IPS DF 6.9 (cell line): ENCODE results near the gene BMF.

Experiments used
- DNase-seq: peaks from one replicate; pipeline ENCODE4 v3.0.0-alpha.2; 2013; ENCODE audit warnings: low read depth, low spot score
- H3K27ac ChIP-seq: one replicate; pipeline ENCODE4 v1.5.1; 2013; ENCODE audit warnings: low read length, control low read depth
- H3K27me3 ChIP-seq: 2 replicates; pipeline ENCODE4 v1.6.1; 2013; ENCODE audit warnings: mild to moderate bottlenecking, low read length; ENCODE audit not compliant: control insufficient read depth, insufficient read depth
- H3K36me3 ChIP-seq: 2 replicates; pipeline ENCODE4 v1.6.1; 2013; ENCODE audit warnings: low read length; ENCODE audit not compliant: control insufficient read depth, insufficient read depth
- H3K4me1 ChIP-seq: 2 replicates; pipeline ENCODE4 v1.6.1; 2013; ENCODE audit warnings: low read length; ENCODE audit not compliant: control insufficient read depth, insufficient read depth
- H3K4me3 ChIP-seq: 2 replicates; pipeline ENCODE4 v1.5.1; 2013; ENCODE audit warnings: mild to moderate bottlenecking, low read length
- H3K9me3 ChIP-seq: 2 replicates; pipeline ENCODE4 v1.6.1; 2013; ENCODE audit warnings: low read length, inconsistent platforms; ENCODE audit not compliant: control insufficient read depth, insufficient read depth
- WGBS: extraction: QIAGEN DNeasy Blood & Tissue Kit; methylation state at CpG from one replicate; pipeline ENCODE4 v1.1.7; 2013; ENCODE audit warnings: mixed read lengths, missing lambda C conversion rate; ENCODE audit not compliant: insufficient read length, insufficient coverage; 5-methylcytosine and 5-hydroxymethylcytosine counted together

BMF gene

DNA sequence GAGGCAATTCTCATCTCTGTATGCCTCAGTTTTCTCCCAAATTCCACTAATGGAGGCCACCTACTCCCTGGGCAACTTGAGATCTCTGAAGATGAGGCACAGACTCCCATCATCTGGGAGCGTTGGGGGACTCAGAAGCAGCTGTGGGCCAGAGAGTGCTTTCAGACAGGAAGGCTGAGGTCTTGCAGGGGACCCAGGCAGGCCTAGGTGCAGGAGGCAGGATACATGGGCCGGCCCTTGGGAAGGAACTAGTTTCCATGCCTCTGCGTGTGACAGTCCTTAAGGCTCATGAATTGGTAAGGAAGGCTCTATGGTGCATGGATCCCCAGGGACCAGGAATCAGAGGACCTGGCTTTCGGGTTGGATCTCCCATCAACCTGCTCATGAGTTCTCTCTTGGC lies 14.5 kb downstream of the BMF start:
- no peak overlapping the region for H3K4me3 ChIP-seq
- peaks cover 29% of the 10 kb centered on the region for H3K4me1 ChIP-seq
- no peaks in the 10 kb centered on the region for H3K27me3 ChIP-seq
- DNase-seq: no peak
- no peaks in the 10 kb centered on the region for H3K9me3 ChIP-seq
- no peak overlapping the region for H3K27ac ChIP-seq
- no CpG with 5 or more reads among the region's 4 CpGs for WGBS
- no peaks in the 10 kb centered on the region; the same call in 1 of the 2 replicates for H3K36me3 ChIP-seq

DNA sequence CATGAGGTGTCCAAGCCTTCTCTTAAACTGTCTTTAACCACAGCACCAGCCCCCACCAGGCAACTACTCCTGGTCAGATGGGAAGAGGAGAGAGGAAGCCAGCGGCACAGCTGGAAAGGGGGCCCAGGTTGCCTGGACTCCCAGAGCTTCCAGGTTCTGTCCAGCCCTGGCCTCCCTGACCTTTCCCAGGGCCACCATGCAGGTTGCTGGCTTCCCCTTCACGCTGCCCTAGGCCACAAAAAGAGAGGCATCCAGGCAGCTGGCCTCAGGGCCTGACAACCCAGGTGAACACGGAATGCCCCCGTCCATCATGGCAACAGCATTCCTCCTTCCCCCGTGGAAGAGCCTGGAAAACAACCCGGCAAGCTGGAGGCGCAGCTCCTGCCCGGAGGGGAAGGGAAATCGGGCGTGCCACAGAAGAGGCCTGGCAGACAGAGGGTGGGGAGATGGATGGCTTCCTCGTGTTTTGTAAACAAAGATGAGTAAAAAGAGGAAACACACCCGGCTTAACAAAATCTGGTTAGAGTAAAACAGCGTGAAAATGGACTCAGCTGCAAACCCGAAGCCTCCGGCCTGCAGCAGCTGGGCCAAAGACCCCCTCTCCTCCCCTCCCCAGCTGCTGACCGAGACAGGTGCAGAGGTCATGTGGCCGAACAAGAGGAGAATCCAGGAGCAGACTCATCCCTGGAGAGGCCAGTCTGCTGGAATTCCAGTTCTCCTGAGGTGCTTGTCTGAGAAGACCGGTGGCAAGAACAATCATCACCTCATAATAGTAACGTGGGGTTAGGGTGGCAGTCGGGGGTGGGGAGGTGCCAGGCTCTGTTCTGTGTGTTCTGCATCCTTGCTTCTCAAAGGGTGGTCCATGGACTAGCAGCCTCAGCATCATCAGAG lies 15.5 kb downstream of the BMF start:
- H3K27ac ChIP-seq: no peak overlapping the region
- no peak overlapping the region for H3K4me3 ChIP-seq
- DNase-seq: no peak
- no peaks in the 10 kb centered on the region for H3K27me3 ChIP-seq
- no peaks in the 10 kb centered on the region for H3K9me3 ChIP-seq
- H3K36me3 ChIP-seq: no peaks in the 10 kb centered on the region; the same call in 1 of the 2 replicates
- peaks cover 31% of the 10 kb centered on the region for H3K4me1 ChIP-seq
- whole genome bisulfite sequencing: no CpG with 5 or more reads among the region's 20 CpGs

DNA sequence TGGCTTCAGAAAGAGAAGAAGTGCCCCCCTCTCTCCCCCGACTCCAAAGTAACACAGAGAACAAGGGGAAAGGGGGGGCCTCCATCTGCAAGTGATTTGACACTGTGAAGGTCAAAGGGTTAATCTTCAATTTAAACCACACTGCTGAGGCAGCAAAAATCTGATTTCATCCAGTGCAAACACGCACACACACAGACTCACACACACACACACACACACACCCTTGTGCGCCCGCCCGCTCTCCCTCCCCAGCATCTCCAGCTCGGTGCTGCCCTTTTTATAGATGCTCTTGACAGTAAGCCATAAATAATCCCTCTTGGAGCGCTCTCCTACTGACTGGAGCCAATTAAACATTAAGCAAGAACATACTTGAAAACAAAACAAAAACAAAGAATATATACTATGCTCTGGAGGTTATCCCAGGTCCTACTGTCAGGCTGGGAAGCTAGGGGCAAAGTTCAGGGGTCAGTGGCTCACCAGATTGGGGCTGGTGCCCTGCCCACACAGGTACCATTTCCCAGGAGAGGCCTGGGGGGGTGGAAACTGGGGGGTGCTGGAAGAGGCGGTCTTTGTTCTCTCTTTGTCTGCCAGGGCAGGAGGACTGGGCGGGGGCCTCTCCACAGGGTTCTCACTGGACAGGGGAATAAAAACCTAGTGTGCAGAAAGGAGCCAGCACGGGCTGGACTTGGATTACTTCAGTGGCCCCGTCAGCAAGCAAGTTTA lies 16.3 kb downstream of the BMF start:
- no peak for DNase-seq
- Histone ChIP-seq H3K4me3 (no peak overlapping the region), H3K9me3 (no peaks in the 10 kb centered on the region), H3K4me1 (peaks cover 31% of the 10 kb centered on the region), H3K27ac (no peak overlapping the region), H3K27me3 (no peaks in the 10 kb centered on the region), H3K36me3 (no peaks in the 10 kb centered on the region; the same call in 1 of the 2 replicates)
- no CpG with 5 or more reads among the region's 11 CpGs for WGBS

DNA sequence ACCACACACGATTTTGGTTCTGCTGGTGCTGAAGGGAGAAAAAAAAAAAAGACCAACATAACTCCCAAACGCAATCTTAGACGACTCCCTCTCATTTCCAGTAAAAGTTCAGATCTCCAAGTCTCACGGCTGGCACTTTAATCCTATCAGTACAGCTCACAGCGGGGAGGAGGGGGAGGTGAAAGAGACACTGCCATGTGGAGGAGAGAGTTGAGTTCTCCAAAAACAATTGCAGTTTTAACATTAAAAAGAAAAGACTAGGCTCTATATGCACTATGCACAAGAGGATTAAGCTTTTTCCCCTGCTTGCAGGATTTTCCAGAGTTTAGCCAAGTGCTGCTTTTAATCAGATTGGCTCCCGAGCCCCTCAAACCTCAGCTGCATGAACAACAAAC lies 16.8 kb downstream of the BMF start:
- no peaks in the 10 kb centered on the region; the same call in 1 of the 2 replicates for H3K36me3 ChIP-seq
- no peaks in the 10 kb centered on the region for H3K9me3 ChIP-seq
- peaks cover 32% of the 10 kb centered on the region for H3K4me1 ChIP-seq
- no CpG with 5 or more reads among the region's 6 CpGs for WGBS
- no peaks in the 10 kb centered on the region for H3K27me3 ChIP-seq
- no peak overlapping the region for H3K4me3 ChIP-seq
- no peak overlapping the region for H3K27ac ChIP-seq
- DNase-seq: no peak

DNA sequence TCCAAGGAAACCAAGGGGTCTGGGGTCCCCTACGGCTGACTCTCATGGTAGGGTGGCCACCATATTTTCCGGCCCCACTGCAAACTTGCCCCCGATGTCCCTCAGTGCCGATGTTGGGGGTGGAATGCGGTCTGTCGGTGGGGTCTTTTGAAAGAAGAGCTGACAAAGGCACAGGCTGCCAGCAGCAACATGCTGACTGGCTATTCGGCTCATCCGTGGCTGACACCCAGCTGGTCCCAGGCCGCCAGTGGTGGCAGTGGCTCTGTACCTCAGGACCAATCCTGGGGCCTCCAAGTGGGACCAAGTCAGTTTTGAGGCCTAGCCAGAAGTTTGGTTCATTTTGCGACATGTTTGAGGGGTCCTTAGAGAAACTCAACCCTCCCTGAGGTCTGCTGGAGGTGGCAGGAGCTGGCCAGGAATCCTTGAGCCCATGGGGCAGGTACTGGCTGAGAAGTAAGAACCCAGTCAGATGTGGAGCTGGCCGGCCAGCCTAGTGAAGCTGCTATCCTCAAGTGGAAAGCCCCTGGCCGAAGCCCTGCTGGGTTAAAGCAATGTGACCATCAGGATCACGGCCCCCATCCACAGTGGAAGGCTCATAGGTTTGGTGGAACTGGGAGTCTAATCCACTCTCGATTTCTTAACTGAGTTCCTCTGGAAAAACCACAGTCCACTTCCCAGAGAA lies 17.8 kb downstream of the BMF start:
- H3K27ac ChIP-seq: no peak overlapping the region
- peaks cover 32% of the 10 kb centered on the region for H3K4me1 ChIP-seq
- no peaks in the 10 kb centered on the region for H3K9me3 ChIP-seq
- no peaks in the 10 kb centered on the region; the same call in 1 of the 2 replicates for H3K36me3 ChIP-seq
- DNase-seq: no peak
- H3K27me3 ChIP-seq: no peaks in the 10 kb centered on the region
- WGBS: no CpG with 5 or more reads among the region's 14 CpGs
- H3K4me3 ChIP-seq: no peak overlapping the region

DNA sequence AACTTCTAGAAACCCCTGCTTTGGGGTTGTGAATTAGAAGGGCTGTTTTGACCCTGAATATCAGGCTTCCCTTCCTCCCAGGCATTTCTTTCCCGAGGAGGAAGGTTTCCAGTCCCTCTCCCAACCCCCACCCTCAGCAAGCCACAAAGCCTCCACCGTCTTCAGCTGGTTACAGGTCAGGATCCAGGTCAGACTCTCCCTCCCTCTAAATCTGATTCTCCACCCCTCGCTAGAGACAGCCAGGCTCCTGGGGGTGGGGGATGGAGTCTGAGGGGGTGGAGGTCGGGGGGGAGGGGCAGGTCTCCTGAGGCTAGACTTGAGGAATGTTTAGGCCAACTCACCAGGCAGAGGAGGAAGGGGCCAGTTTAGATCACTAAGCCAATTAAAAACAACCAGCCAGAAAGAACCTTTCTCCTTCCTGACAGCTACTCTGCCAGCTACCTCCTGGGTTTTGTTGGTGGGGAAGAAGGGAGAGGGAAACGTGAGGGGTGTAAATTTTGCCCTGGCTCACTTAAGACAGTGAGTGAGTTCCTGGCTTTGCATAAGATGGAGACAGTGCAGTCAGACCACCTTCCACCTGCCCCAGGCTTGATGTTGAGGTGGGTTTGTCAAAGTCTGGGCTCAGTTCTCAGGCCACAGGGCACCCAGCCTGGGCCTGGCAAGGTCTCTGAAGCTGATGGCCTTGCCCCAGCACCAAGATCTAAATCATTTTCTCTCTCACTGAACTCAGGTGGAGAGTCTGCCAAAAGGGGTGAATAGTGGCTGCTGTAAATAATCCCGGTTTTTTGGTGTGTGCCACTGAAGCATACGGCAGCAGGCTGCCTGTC lies 19.5 kb downstream of the BMF start:
- DNase-seq: no peak
- H3K27me3 ChIP-seq: no peaks in the 10 kb centered on the region
- H3K27ac ChIP-seq: no peak overlapping the region
- no peaks in the 10 kb centered on the region; the same call in 1 of the 2 replicates for H3K36me3 ChIP-seq
- no CpG with 5 or more reads among the region's 7 CpGs for WGBS
- H3K4me1 ChIP-seq: peaks cover 32% of the 10 kb centered on the region
- H3K9me3 ChIP-seq: no peaks in the 10 kb centered on the region
- no peak overlapping the region for H3K4me3 ChIP-seq

DNA sequence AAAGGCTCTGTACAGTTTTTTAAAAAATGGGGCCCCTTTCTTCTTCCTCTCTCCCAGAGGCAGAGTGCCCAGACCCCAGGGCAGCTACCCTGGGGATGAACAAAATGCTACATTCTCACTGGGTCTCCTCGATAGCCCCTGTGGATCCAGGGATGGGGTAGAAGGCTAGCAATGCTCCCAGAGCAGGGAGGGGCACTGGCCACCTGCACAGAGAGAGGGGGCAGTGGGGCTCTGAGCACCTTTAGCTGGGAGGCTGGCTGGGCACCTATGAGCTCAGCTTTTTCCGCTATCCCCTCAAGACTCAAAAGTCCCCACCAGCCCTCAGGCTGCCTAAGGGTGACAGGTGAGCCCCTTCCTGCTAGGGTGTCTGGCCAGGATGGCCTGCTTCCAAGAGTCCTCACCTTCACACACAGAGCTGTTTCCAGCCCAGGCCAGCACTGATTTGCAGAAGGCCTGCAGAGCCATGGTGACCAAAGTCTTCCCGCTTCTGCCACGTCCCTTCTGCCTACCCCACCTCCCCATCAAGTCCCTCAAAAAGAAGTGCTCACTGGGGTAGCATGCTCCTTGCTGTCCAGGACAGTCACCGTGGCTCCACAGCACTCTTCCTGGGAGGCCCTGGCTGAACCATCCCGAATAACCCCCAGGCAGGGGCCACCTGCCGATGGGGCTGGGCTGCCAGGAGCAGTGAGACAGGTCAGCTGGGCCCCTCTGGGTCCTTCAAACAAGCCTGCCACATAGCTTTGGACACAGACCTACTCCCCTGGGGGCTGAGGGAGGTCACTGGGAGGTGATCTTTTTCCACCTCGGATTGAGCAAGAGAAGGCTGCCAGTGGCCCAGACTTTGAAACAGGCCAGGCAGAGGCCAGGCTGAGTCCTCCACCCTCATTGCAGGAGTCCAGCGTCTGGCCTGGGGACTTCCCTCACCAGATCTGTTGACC lies 20.4 kb downstream of the BMF start:
- peaks cover 30% of the 10 kb centered on the region for H3K4me1 ChIP-seq
- H3K36me3 ChIP-seq: no peaks in the 10 kb centered on the region; the same call in 1 of the 2 replicates
- no peak overlapping the region for H3K4me3 ChIP-seq
- no peaks in the 10 kb centered on the region for H3K27me3 ChIP-seq
- DNase-seq: no peak
- H3K27ac ChIP-seq: no peak overlapping the region
- H3K9me3 ChIP-seq: no peaks in the 10 kb centered on the region
- WGBS: no CpG with 5 or more reads among the region's 9 CpGs

DNA sequence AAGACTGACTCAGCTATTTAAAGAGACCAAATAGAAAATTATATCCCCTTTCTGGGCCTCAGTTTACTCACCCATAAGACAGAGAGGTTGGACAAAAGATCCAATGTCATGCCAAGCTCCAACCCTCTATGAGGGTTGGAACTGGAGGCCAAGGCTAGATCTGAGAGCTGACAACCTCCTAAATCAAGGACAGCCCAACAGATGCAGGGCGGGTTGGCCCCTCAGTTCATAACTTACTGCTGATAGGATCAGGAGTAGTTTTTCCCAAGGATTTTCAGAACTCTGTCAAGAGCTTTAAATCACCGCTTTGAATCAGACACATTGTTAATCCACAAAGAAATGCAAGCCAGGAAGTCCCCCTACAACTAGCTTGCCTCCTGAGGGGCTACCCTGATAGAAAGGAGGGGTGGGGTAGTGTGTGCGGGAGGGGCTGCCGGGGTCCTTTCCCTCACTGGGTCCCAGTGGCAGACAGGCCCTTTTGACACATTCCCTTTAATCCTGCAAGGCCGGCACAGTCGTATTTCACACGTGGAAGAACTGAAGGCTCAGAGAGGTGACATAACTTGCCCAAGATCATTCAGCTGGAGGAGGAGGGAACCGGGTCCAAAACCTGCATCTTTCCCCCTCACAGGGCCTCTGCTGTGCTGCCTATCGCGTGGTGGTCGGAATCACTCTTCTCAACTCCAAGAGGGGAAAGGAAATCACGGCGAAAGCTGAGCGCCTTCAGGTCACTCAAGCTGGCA lies 21.4 kb downstream of the BMF start:
- Histone ChIP-seq H3K4me1 (peaks cover 23% of the 10 kb centered on the region), H3K4me3 (no peak overlapping the region), H3K27me3 (no peaks in the 10 kb centered on the region), H3K36me3 (no peaks in the 10 kb centered on the region; the same call in 1 of the 2 replicates), H3K27ac (no peak overlapping the region), H3K9me3 (no peaks in the 10 kb centered on the region)
- no CpG with 5 or more reads among the region's 14 CpGs for WGBS
- no peak for DNase-seq

DNA sequence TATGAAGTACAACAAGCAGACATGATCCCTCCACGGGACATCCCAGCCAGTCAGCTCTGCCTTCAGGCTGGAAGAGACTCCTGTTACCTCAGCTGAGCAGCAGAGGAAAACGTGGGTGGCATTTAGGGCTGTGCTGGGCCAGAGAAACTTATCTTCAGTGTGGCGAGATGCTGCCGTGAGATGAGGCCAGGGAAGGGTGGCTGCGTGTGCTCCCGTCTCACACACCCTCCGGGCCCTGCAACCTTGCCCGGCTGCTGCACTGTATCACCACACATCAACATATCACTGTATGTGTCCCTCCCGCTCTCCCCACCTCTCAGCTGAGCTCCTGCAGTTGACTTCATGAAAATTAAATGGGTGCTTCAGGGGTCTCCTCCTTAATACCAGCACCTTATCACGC lies 23.4 kb downstream of the BMF start:
- Histone ChIP-seq H3K27ac (no peak overlapping the region), H3K36me3 (no peaks in the 10 kb centered on the region), H3K9me3 (no peaks in the 10 kb centered on the region), H3K27me3 (no peaks in the 10 kb centered on the region; the same call in 1 of the 2 replicates), H3K4me3 (no peak overlapping the region), H3K4me1 (peaks cover 19% of the 10 kb centered on the region)
- no CpG with 5 or more reads among the region's 10 CpGs for WGBS
- no peak for DNase-seq
